ENCODE data around the gene SPEN. TPM values are rescaled to one million over a fixed set of nuclear protein-coding genes. Genes with fewer than 3 reads are reported as not detected.

Gene SPEN
- total and polyA plus RNA-seq, 10 of the 15 experiments (the other 5 are each of a cell fraction or from before 2014, with no cell fraction given) = 5.2 to 58.7 (median 20.1) TPM

- TF ChIP-seq, protein P1, sequence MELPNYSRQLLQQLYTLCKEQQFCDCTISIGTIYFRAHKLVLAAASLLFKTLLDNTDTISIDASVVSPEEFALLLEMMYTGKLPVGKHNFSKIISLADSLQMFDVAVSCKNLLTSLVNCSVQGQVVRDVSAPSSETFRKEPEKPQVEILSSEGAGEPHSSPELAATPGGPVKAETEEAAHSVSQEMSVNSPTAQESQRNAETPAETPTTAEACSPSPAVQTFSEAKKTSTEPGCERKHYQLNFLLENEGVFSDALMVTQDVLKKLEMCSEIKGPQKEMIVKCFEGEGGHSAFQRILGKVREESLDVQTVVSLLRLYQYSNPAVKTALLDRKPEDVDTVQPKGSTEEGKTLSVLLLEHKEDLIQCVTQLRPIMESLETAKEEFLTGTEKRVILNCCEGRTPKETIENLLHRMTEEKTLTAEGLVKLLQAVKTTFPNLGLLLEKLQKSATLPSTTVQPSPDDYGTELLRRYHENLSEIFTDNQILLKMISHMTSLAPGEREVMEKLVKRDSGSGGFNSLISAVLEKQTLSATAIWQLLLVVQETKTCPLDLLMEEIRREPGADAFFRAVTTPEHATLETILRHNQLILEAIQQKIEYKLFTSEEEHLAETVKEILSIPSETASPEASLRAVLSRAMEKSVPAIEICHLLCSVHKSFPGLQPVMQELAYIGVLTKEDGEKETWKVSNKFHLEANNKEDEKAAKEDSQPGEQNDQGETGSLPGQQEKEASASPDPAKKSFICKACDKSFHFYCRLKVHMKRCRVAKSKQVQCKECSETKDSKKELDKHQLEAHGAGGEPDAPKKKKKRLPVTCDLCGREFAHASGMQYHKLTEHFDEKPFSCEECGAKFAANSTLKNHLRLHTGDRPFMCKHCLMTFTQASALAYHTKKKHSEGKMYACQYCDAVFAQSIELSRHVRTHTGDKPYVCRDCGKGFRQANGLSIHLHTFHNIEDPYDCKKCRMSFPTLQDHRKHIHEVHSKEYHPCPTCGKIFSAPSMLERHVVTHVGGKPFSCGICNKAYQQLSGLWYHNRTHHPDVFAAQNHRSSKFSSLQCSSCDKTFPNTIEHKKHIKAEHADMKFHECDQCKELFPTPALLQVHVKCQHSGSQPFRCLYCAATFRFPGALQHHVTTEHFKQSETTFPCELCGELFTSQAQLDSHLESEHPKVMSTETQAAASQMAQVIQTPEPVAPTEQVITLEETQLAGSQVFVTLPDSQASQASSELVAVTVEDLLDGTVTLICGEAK (IDR thresholded peaks at IDR 0.05; ENCODE audit: borderline replicate concordance) = no peak
- TF ChIP-seq RBBP5 (conservative IDR thresholded peaks at IDR 0.05) (no peak), CREB1 (IDR thresholded peaks at IDR 0.05; ENCODE audit: low read depth) (peak; percentile 60; the same call in 1 of the 2 replicates), SKIL (IDR thresholded peaks at IDR 0.05; ENCODE audit: low read depth, poor library complexity, severe bottlenecking) (peak; percentile 81), FOXM1 (IDR thresholded peaks at IDR 0.05; ENCODE audit: low read depth, low read length) (0 out of 2 replicates have a peak, but pooled peaks have one; percentile 10), ESRRA (IDR thresholded peaks at IDR 0.05; ENCODE audit: low read length) (no peak), IKZF1 (conservative IDR thresholded peaks at IDR 0.05) (0 out of 2 replicates have a peak, but pooled peaks have one; percentile 6), USF2 (IDR thresholded peaks at IDR 0.05; ENCODE audit: borderline replicate concordance, low read depth, low read length) (no peak), DPF2 (IDR thresholded peaks at IDR 0.05) (no peak), KLF5 (IDR thresholded peaks at IDR 0.05; ENCODE audit: partially characterized antibody) (no peak), EZH2 (IDR thresholded peaks at IDR 0.05; ENCODE audit: borderline replicate concordance, control insufficient read depth, low read depth, low read length) (no peak)
- TF ChIP-seq, protein P2, sequence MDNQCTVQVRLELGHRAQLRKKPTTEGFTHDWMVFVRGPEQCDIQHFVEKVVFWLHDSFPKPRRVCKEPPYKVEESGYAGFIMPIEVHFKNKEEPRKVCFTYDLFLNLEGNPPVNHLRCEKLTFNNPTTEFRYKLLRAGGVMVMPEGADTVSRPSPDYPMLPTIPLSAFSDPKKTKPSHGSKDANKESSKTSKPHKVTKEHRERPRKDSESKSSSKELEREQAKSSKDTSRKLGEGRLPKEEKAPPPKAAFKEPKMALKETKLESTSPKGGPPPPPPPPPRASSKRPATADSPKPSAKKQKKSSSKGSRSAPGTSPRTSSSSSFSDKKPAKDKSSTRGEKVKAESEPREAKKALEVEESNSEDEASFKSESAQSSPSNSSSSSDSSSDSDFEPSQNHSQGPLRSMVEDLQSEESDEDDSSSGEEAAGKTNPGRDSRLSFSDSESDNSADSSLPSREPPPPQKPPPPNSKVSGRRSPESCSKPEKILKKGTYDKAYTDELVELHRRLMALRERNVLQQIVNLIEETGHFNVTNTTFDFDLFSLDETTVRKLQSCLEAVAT (IDR thresholded peaks at IDR 0.05) = no peak
Measured at GRCh38 chr1:15852036-15852827, 4.7 kb downstream of the SPEN start (continued).
